Neural cell (in vitro differentiated cells): ENCODE data around the gene CPLX1.

Experiments used
- EP300 ChIP-seq: fragments of 450-650 bp; conservative IDR thresholded peaks from 2 replicates; pipeline ENCODE4 v1.6.1; 2014; ENCODE audit warnings: antibody characterized with exemption, mild to moderate bottlenecking, moderate library complexity; ENCODE audit not compliant: poor library complexity, severe bottlenecking
- POLR2AphosphoS5 ChIP-seq: IDR thresholded peaks from 2 replicates; pipeline ENCODE4 v1.6.1; 2012
- RAD21 ChIP-seq: fragments of 450-650 bp; conservative IDR thresholded peaks from 2 replicates; pipeline ENCODE4 v1.6.1; 2014; ENCODE audit warnings: antibody characterized with exemption, mild to moderate bottlenecking, moderate library complexity
- SMC3 ChIP-seq: fragments of 450-650 bp; conservative IDR thresholded peaks from 2 replicates; pipeline ENCODE4 v1.6.1; 2014; ENCODE audit warnings: antibody characterized with exemption, mild to moderate bottlenecking, moderate library complexity; ENCODE audit not compliant: poor library complexity
- TAF1 ChIP-seq: IDR thresholded peaks from 2 replicates; pipeline ENCODE4 v1.6.1; 2012; ENCODE audit warnings: low read depth
- TF ChIP-seq, protein P1 (sequence below): fragments of 450-650 bp; IDR thresholded peaks from 2 replicates; pipeline ENCODE4 v1.5.1; 2014; ENCODE audit warnings: antibody characterized with exemption, mild to moderate bottlenecking, moderate library complexity; ENCODE audit not compliant: poor library complexity, severe bottlenecking
- TF ChIP-seq, protein P2 (sequence below): IDR thresholded peaks from 2 replicates; pipeline ENCODE4 v1.6.1; 2012; ENCODE audit warnings: borderline replicate concordance

GRCh38 chr4:763922-764321, 62.0 kb downstream of the CPLX1 start:
- TF ChIP-seq, protein P1, sequence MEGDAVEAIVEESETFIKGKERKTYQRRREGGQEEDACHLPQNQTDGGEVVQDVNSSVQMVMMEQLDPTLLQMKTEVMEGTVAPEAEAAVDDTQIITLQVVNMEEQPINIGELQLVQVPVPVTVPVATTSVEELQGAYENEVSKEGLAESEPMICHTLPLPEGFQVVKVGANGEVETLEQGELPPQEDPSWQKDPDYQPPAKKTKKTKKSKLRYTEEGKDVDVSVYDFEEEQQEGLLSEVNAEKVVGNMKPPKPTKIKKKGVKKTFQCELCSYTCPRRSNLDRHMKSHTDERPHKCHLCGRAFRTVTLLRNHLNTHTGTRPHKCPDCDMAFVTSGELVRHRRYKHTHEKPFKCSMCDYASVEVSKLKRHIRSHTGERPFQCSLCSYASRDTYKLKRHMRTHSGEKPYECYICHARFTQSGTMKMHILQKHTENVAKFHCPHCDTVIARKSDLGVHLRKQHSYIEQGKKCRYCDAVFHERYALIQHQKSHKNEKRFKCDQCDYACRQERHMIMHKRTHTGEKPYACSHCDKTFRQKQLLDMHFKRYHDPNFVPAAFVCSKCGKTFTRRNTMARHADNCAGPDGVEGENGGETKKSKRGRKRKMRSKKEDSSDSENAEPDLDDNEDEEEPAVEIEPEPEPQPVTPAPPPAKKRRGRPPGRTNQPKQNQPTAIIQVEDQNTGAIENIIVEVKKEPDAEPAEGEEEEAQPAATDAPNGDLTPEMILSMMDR: no peak
- TF ChIP-seq, protein P2, sequence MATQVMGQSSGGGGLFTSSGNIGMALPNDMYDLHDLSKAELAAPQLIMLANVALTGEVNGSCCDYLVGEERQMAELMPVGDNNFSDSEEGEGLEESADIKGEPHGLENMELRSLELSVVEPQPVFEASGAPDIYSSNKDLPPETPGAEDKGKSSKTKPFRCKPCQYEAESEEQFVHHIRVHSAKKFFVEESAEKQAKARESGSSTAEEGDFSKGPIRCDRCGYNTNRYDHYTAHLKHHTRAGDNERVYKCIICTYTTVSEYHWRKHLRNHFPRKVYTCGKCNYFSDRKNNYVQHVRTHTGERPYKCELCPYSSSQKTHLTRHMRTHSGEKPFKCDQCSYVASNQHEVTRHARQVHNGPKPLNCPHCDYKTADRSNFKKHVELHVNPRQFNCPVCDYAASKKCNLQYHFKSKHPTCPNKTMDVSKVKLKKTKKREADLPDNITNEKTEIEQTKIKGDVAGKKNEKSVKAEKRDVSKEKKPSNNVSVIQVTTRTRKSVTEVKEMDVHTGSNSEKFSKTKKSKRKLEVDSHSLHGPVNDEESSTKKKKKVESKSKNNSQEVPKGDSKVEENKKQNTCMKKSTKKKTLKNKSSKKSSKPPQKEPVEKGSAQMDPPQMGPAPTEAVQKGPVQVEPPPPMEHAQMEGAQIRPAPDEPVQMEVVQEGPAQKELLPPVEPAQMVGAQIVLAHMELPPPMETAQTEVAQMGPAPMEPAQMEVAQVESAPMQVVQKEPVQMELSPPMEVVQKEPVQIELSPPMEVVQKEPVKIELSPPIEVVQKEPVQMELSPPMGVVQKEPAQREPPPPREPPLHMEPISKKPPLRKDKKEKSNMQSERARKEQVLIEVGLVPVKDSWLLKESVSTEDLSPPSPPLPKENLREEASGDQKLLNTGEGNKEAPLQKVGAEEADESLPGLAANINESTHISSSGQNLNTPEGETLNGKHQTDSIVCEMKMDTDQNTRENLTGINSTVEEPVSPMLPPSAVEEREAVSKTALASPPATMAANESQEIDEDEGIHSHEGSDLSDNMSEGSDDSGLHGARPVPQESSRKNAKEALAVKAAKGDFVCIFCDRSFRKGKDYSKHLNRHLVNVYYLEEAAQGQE: no peak
- TF ChIP-seq RAD21 (no peak), POLR2AphosphoS5 (no peak), TAF1 (no peak), EP300 (no peak), SMC3 (no peak)
